Activated B cell treated with CpG ODN at 0.5 μM for 24 hours (primary cell): ENCODE measurements around the gene PPDPF. TPM values are rescaled to one million over a fixed set of nuclear protein-coding genes. Genes with fewer than 3 reads are reported as not detected.

Source experiments
- ATAC-seq: fragments of 200-7000 bp; cut with Tn5 transposase; one replicate; pipeline ENCODE4 v1.10.0; 2021; ENCODE audit warnings: low read depth, mild to moderate bottlenecking, moderate library complexity
- CTCF ChIA-PET: fragments of 350-600 bp; sonication (Branson Sonifier 250); formaldehyde crosslinking; loops from one replicate; lab custom pipeline; 2021; ENCODE audit warnings: antibody characterized with exemption; lab: Charles Lee
- POLR2A ChIA-PET: fragments of 350-600 bp; sonication (Branson Sonifier 250); formaldehyde crosslinking; loops from one replicate; lab custom pipeline; 2021; ENCODE audit warnings: antibody characterized with exemption; lab: Charles Lee
- DNase-seq: peaks from one replicate; pipeline ENCODE4 v3.0.0; 2022
- H3K27ac Mint-ChIP-seq: one replicate; pipeline ENCODE4 v1.8.0; 2020; ENCODE audit warnings: mixed read lengths
- H3K27me3 Mint-ChIP-seq: one replicate; pipeline ENCODE4 v1.8.0; 2021; ENCODE audit warnings: mixed read lengths
- H3K36me3 Mint-ChIP-seq: one replicate; pipeline ENCODE4 v1.8.0; 2021; ENCODE audit warnings: low read depth, mixed read lengths
- H3K4me1 Mint-ChIP-seq: one replicate; pipeline ENCODE4 v1.8.0; 2021; ENCODE audit warnings: mixed read lengths
- H3K4me3 Mint-ChIP-seq: one replicate; pipeline ENCODE4 v1.8.0; 2020; ENCODE audit warnings: mild to moderate bottlenecking, mixed read lengths
- H3K9me3 Mint-ChIP-seq: one replicate; pipeline ENCODE4 v1.8.0; 2020; ENCODE audit warnings: mixed read lengths
- CTCF ChIP-seq: fragments of 200-600 bp; IDR thresholded peaks from one replicate; pipeline ENCODE4 v1.8.0; 2022; ENCODE audit warnings: antibody characterized with exemption, mild to moderate bottlenecking
- intact Hi-C: fragments of 100-400 bp; cut with micrococcal nuclease; formaldehyde crosslinking; loops from one replicate; pipeline ENCODE4 v1.15.1; 2024
- total RNA-seq: library from RNA; stranded (reverse); gene quantifications from 2 replicates; pipeline ENCODE4 v1.2.3, GENCODE V29; 2022

Gene PPDPF
- total RNA-seq, 1 donor from 2014 or later, result 172 TPM

GRCh38 chr20:63521602-63522001 is 1.0 kb downstream of the PPDPF start:
- POLR2A ChIA-PET, result interaction anchor here (0.7 to 7.1 kb wide), 34 partner anchors 12 to 584 kb away, joined by 3 to 179 read pairs (median 7); partner anchors contain the start of genes ARFGAP1, ARFRP1, FNDC11 and GMEB2

GRCh38 chr20:63522091-63522868 is 1.7 kb downstream of the PPDPF start:
- intact Hi-C loops, result loop anchor here (5.0 kb wide), 1 partner anchor 540 kb away; the partner anchor contains the start of gene TCEA2
- Mint-ChIP-seq H3K27ac (no peak overlapping the region), H3K9me3 (no peaks in the 10 kb centered on the region), H3K36me3 (peaks cover 22% of the 10 kb centered on the region), H3K27me3 (no peaks in the 10 kb centered on the region), H3K4me3 (peak overlapping the region; percentile 58), H3K4me1 (peaks cover 46% of the 10 kb centered on the region)
- no peak for TF ChIP-seq CTCF
- DNase-seq (no peak), ATAC-seq (no peak)
- ChIA-PET CTCF (interaction anchor here (1.3 kb wide), 1 partner anchor 15 kb away, joined by 4 read pairs; the partner anchor contains the start of gene PTK6), POLR2A (interaction anchor here (0.5 to 7.1 kb wide), 14 partner anchors 11 to 543 kb away, joined by 3 to 179 read pairs (median 3); partner anchors contain the start of genes FNDC11, LIME1, PRPF6 and PTK6)

More at GRCh38 chr20:63521602-63522001, 1.0 kb downstream of the PPDPF start:
- peak overlapping the region; percentile 81 for H3K4me3 Mint-ChIP-seq
- CTCF ChIA-PET, result interaction anchor here (1.1 to 1.5 kb wide), 3 partner anchors 16 to 342 kb away, joined by 3 to 4 read pairs (median 4); partner anchors contain the start of gene PTK6
- intact Hi-C loops, result loop anchor here (5.0 kb wide), 1 partner anchor 541 kb away; the partner anchor contains the start of gene TCEA2
- ATAC-seq (no peak), DNase-seq (no peak)
- H3K36me3 Mint-ChIP-seq, result peaks cover 22% of the 10 kb centered on the region
- peaks cover 43% of the 10 kb centered on the region for H3K4me1 Mint-ChIP-seq
- no peaks in the 10 kb centered on the region for H3K27me3 Mint-ChIP-seq
- H3K9me3 Mint-ChIP-seq, result no peaks in the 10 kb centered on the region
- TF ChIP-seq CTCF, result no peak
- no peak overlapping the region for H3K27ac Mint-ChIP-seq

DNA sequence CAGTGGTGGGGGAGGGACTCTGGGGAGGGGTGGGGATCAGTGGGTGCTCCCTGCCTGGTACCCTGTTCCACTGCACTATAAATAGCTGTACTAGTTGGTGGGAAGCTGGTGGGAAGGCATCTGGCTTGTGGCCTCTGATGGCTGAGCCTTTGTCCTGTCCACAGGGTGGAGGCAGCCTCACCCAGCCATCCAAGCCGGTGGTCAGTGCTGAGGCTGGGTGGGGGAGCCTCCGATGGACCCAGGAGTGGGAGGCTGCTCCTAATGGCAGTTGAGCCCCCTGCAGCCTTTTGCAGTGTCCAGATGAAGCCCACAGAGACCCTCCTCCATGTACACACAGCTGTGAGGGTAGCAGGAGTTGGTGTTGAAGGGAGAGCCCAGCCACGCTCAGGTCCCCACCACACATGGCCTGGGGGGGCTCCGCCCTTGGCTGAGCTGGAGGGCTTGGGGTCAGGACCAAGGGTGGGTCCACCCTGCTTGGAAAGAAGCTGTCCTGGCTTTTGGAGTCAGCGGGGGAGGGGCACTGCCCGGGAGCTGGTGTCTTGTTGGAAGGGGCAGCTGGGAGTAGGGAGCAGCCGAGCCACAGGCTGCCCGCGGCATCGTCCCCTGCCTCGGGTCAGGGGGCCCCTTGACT is 2.5 kb downstream of the PPDPF start:
- ATAC-seq (no peak), DNase-seq (no peak)
- H3K27me3 Mint-ChIP-seq, result no peaks in the 10 kb centered on the region
- H3K4me3 Mint-ChIP-seq, result no peak overlapping the region
- no peak overlapping the region for H3K27ac Mint-ChIP-seq
- intact Hi-C loops, result loop anchor here (5.0 kb wide), 1 partner anchor 539 kb away; the partner anchor contains the start of gene TCEA2
- CTCF ChIA-PET, result no interaction called here
- POLR2A ChIA-PET, result interaction anchor here (0.6 to 7.1 kb wide), 11 partner anchors 10 to 542 kb away, joined by 3 to 179 read pairs (median 3); partner anchors contain the start of genes LIME1, PTK6 and TPD52L2
- H3K4me1 Mint-ChIP-seq, result peaks cover 46% of the 10 kb centered on the region
- no peak for TF ChIP-seq CTCF
- no peaks in the 10 kb centered on the region for H3K9me3 Mint-ChIP-seq
- peaks cover 22% of the 10 kb centered on the region for H3K36me3 Mint-ChIP-seq

GRCh38 chr20:63525185-63525584 is 4.6 kb downstream of the PPDPF start:
- H3K9me3 Mint-ChIP-seq, result no peaks in the 10 kb centered on the region
- H3K27me3 Mint-ChIP-seq, result no peaks in the 10 kb centered on the region
- H3K4me3 Mint-ChIP-seq, result no peak overlapping the region
- DNase-seq (no peak), ATAC-seq (no peak)
- CTCF ChIA-PET, result no interaction called here
- peaks cover 43% of the 10 kb centered on the region for H3K4me1 Mint-ChIP-seq
- TF ChIP-seq CTCF, result no peak
- peaks cover 22% of the 10 kb centered on the region for H3K36me3 Mint-ChIP-seq
- intact Hi-C loops, result no loop called here
- POLR2A ChIA-PET, result interaction anchor here (0.6 to 7.1 kb wide), 2 partner anchors 8 to 537 kb away, joined by 3 to 179 read pairs; partner anchors contain the start of gene PTK6
- H3K27ac Mint-ChIP-seq, result no peak overlapping the region
